Raji (cell line): Measurements from ENCODE around the gene EPS15.

ENCODE experiments used
- POLR2A ChIP-seq: IDR thresholded peaks from 2 replicates; pipeline ENCODE4 v1.6.1; 2011; ENCODE audit warnings: low read depth, low read length, control low read depth; ENCODE audit not compliant: insufficient read depth

The EPS15 gene

DNA sequence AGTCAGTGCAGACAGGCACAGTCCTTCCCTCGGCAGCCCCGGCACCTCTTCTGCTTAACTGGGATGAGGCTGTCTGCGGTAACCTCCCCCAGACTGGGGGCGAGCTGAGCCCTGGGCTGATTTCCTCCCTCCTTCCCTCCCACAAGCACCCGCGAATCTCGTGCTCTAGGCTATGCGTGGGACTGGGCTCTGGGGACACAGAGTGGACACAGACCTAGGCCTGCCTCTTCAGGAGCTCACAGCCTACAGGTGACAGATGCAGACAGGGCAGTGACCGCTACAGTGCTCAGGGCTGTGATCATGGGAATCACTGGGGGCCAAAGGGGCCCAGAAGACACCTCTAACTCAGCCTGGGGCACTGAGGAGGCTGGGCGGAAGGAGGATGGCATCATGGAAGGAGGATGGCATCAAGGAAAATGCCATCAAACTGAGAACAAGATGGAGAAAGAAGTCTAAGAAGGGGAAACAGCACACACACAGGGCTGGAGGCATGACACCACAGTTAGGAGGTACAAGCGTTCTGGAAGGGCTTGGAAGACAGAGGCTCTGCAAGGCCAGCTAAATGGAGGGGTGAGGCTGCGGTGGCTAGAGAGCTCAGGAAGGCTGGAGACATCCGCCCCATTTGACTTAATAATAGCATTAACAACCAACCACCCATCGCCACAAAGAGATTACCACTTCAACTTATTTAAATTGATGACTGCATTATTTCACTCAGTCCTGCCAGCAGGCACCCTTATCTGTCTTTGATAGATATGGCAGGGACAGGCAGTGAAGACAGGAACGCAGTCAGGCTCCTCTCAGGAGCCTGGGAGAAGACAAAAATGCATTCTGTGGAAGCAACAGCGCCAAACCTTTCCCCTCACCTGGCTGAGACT, 192.9 kb downstream of the EPS15 start:
- no peak for TF ChIP-seq POLR2A

DNA sequence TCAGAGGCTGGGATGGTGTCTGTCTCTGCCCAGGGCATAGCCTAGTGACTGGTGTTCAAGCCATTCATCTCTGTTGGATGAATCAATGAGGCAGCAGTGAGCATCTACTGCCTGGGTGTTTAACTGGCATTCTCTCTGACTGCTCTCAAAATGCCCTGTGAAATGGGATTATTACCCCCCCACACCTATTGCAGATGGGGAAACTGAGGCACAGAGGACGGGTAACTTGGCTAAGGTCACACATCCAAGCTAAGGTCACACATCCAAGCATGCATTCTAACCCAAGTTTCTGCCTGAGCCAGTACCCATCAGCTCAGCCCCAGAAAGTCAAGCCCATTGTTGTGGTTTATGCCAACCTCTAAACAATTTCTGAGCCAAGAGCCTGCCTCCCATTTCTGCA, 193.7 kb downstream of the EPS15 start:
- TF ChIP-seq POLR2A = no peak

DNA sequence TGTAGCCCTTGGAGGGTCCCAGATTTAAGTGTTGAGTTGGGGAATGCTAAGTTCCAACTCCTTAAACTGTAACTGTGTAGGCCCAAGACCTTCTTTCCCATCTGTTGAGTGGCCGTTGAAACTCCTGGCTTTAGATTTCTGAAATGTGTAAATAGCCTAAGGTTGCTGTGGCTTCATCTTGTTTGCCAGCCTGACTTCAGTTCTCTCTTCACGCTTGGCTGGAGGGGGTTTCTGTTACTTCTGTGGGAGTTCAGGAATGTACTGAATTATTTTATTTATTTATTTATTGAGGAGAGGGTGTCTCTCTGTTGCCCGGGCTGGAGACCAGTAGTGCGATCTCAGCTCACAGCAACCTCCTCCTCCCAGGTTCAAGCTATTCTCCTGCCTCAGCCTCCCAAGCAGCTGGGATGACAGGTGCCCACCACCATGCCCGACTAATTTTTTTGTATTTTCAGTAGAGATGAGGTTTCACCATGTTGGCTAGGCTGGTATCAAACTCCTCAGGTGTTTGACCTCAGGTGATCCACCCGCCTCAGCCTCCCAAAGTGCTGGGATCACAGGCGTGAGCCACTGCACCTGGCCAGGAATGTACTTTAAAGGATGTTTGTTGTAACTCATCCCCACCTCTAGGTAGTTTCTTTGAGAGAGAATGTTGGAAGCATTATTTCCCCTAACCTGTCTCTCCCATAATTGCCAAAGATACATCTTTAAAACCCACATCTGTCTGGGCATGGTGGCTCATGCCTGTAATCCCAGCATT, 194.6 kb downstream of the EPS15 start:
- no peak for TF ChIP-seq POLR2A

DNA sequence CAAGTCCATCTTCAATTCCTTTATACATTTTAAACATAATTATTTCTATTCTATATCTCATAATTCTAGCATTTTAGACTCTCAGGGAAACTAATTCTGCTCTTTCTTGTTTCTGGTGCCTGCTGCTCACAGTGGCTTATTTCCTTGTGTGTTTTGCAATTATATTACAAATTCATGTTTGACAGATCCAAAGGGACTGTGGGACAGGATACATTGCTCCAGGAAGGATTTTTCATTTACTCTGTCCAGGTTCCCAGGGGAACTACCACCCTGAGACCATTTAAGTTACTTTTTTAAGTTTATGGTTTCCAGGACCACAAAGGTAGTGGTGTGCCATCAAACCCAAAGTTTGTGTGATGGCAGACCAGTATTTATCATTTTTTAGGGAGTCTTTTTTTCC, 195.3 kb downstream of the EPS15 start:
- TF ChIP-seq POLR2A = no peak

DNA sequence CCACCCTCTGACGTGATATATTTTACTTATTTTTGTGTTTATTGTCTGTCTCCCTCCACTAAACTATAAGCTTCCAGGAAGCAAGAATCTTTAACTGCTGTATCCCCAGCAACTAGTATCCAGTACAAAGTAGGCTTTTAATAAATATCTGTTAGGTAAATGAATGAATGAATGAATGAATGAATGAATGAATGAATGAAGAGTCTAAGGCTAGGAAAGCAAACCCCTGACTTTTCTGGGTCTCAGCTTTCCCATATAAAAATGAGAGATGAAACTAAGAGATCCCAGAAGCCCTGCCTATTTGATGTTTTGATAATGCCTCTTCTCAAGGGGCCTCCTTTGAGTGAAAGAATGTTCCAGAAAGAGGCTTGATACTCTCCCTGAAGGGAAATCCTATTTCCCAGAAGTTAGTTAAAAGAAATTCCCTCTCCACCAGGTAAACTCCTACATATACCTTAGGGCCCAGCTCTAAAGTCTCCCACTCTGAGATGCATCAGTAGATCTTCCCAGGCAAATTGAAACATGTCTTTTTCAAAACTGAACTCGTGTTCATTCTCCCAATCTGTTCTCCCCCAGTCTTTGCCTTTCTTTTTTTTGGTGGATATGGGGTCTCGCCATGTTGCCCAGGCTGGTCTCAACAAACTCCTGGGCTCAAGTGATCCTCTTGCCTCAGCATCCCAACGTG, 196.5 kb downstream of the EPS15 start:
- TF ChIP-seq POLR2A = no peak

DNA sequence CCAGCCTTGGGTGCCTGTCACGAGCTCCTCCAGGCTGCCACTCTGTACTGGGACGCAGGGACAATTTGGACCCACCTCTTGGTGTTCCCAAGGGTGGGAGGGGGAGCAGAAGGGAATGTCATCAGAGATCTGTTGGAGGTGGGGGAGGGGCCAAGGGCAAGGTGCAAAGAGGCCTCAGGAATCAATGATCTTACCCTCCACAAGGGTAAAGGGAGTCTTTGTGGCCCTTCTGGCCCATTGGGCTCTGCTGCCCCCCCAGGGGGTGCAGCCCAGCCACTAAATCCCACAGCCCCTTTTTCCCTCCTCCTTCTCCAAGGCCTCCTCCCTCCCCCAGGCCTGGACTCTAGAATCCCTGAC, 197.2 kb downstream of the EPS15 start:
- TF ChIP-seq POLR2A = no peak

DNA sequence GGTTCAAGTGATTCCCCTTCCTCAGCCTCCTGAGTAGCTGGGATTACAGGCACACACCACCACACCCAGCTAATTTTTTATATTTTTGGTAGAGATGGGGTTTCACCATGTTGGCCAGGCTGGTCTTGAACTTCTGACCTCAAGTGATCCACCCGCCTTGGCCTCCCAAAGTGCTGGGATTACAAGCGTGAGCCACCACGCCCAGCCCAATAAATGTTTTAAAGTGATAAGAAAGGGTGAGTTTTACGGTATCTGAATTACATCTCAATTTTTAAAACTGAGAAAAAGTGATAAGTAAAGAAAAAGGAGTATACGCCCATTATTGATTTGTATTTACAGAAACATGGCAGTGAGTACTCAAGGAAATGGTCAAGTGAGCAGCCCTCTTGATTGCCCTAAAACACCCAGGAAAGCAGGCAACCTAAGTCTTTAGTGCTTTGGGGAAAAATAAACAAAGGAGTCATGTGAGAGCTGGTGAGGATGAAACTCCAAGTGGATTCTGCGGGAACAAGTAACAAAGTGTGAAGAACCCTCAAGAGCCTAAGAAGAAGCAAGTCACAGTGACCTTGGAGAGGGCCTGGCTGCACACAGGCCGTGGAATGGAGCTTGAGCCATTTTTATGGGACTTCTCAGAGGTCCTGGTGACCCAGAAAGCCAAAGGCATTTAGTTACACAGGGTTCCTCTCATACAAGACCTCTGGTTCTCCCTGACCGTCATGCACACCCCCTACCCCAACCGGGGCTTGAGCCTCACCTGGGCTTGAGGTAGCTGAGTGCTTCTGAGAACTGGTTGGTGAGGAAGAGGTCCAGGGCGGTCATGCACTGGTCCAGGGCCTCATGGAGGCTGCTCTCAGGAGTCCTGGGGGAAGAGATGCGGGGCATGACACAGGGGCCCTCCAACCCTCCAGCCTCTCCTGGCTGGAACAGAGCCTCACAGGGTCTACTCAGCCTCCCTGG, 197.8 kb downstream of the EPS15 start:
- TF ChIP-seq POLR2A = no peak

DNA sequence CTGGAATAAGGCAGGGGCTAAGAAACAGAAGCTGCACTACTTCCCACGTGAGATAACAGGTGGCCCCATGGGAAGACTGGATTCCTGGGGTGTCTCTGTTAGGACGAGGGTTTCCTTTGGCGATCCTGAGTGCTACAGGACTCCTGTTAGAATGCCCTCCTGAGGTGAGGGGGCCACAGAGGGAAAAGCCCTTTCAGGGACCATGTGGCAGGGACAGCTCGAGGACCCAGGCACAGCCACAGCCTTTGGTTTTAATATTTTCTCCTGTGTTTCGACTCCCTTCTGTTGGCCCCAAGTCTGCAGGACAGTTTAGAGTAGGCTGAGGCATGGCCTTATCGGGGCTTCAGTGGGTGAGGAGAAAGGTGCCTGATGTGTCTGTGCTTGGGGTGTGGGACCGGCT, 201.3 kb downstream of the EPS15 start:
- no peak for TF ChIP-seq POLR2A

DNA sequence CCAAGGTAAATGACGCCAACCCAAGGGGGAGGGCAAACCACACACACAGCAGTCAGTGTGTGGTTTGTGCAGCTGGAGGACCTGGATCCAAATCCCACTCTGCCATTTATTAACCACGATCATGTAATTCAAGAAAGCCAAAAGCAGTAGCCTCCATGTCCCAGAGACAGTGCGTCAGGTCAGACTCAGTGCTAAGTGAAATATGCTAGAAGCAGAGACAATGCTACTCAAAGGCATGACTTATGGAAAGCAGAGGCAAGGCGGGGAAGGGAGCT, 202.3 kb downstream of the EPS15 start:
- no peak for TF ChIP-seq POLR2A

DNA sequence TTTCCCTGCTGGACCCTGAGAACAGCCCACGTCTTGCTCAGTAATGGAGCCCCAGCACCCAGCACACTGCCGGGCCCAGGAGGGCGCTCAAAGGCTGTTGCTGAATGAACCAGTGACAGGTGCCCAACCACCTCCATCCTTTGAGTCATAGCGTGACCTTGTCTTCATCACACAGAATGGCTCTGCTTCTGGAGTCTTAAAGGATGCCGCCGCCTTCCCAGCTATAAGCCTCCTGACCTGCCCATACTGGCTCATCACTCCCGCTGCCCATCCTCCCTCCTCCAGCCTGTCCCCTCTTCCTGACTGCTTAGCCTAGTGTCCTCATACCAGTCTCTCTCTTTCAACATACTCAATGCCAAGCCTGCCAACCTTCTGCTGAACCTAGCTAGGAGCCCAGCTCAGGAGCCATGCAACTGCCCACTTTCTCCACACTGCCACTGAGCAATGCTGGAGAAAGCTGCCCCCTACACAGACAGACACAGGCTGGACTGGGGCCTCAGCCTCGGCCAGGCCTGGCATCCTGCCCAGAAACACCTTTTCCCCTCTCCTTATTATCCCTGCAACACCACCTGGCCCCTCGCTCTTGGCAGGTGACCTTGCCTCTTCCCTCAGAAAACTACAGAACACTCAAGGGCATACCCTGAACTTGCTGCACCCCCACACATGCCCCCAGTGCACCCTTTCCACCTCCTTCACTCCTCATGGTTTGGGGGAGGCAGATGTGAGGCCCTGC, 202.8 kb downstream of the EPS15 start:
- TF ChIP-seq POLR2A = no peak

DNA sequence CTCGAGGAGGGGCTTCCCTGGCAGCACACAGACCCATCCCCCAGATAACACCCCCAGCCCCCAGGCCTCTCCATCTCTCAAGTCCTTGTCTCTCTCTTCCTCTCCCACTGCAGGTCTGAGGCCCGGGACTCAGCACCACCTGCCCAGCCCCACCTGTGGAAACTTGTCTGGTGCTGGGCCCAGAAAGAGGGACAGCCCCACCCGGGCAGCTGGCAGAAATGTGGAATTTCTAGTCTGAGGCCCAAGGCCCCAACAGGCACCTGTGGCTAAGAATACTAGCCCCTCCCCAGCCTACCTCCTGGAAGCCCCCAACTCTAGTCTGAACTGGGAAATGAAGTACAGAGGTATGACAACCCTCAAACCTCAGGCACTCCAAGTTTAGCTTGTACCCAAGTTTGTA, 204.1 kb downstream of the EPS15 start:
- TF ChIP-seq POLR2A = no peak

DNA sequence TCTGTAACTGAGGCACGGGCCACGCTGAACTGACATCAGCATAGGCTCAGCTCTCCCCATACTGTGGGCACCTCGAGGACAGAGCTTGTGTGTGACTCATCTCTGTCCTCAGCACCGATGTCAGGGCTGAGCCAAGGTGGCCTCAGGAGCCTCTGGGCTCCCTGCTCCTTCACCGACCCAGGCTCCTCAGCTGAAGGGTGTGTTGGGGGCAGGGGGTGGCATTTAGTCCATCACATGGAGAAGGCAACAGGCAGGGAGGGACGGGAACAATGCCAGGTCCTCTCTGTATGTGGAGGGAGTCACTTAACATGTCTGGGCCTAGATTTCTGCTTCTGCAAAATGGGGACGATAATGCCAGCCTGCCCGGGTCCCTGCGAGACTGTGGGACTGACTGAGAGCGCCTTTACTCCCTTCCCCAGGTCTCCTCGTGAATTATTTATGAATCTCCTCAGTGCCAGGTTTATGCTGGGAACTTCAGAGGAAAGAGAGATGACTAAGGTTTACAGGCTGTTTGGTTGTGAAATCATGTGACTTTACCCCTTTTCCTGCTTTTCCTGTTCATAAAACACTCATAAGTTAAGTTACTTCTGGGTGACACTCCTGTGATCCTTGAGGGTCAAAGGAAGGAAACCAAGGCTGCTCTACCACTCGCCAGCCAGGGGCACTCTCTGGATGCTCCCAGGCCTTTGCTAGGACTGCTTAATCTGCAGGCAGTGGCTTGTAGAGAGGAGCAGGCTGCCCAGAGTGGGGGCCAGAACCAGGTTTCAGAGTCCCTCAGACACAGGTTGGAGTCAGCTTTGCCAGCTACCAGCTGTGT, 204.9 kb downstream of the EPS15 start:
- TF ChIP-seq POLR2A = no peak

DNA sequence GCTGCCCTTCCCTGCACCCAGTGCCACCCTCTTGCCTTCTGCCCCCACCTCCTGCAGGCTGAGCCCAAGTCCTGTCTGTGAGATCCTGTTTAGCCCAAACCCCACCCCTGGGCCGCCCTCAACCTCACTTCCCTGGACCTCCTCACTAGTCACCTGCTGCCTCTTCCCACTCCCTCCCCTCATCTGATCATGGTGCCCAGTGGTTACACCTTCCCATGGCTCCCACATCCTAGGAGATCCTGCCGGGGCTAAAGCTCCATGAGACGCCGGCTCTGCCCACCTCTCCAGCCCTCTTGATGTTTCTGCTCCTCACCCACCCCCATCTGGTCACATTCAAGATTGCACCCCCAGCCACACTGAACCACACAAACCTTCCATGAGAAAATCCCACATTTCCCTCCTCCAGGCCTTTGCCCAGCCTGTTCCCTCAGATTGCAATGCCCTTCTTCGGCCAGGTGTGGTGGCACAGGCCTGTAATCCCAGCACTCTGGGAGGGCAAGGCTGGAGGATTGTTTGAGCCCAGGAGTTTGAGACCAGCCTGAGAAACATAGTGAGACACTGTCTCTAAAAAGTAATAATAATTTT, 205.7 kb downstream of the EPS15 start:
- TF ChIP-seq POLR2A = no peak
